ENCODE measurements around the gene UBL3. TPM values are rescaled to one million over a fixed set of nuclear protein-coding genes. Genes with fewer than 3 reads are reported as not detected.

UBL3 gene
- total RNA-seq = 15.3 and 28.9 TPM in 2 replicates

DNA sequence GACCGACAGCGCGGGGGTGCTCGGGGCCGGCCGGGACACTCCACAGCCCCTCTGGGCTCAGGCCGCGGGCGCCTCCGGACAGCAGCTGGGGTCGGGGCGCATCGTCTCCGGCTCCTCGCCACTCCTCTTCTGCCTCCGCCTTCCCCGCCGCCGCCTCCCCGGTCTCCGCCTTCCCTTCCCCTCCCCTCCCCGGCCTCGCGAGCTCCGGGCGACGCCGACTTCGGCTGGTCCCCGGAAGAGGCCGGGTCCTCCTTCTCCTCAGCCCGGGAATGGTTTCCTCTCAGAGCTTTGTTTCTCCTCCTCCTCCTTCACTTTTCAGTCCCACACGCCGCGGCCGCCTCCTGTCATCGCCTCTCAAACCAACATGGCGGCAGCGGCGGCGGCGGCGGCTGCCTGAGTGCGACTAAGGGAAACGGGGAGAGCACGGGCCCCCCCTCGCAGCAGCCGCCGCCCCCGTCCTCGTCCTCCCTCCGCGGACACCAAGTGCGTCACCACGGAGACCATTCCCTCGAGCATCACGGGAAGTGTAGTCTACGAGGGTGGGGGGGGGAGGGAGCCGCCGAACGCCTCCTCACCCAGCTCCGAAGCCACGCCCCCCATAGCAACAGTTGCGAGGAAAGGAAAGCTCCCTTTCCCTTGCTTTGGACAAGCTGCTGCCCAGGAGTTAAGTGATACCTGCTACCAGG is at the start of gene UBL3:
Gene UBL3, minus strand, starts transcription at position 405 of the 686 bp plus-strand sequence. CDS start 1,079 bp downstream, outside the sequence.

Small RNA genes lying within 50 kb of the gene (small RNA-seq; reads per million reads assigned to genes)
- gene RF00017 (ENCODE audit: low replicate concordance) = not detected
- gene TIMM8BP1 (ENCODE audit: low replicate concordance) = not detected

Data from placental pericyte (primary cell).